Hepatocyte (in vitro differentiated cells): ENCODE results near the gene CDC14B.

Experiments
- CTCF ChIP-seq: fragments of 200-600 bp; sonication (generic); IDR thresholded peaks from 2 replicates; pipeline ENCODE4 v1.5.1; 2016; ENCODE audit warnings: antibody characterized with exemption, mild to moderate bottlenecking; ENCODE audit not compliant: poor library complexity
- EZH2 ChIP-seq: fragments of 200-600 bp; sonication (generic); IDR thresholded peaks from 2 replicates; pipeline ENCODE4 v1.6.1; 2016; ENCODE audit warnings: antibody characterized with exemption, mild to moderate bottlenecking, borderline replicate concordance

GRCh38 chr9:96621618-96622017 lies 2.0 kb upstream of the CDC14B start:
- no peak for TF ChIP-seq CTCF
- TF ChIP-seq EZH2 = no peak
